Raji (cell line): Measurements from ENCODE around the gene SFT2D1.

ENCODE experiments used
- POLR2A ChIP-seq: IDR thresholded peaks from 2 replicates; pipeline ENCODE4 v1.6.1; 2011; ENCODE audit warnings: low read depth, low read length, control low read depth; ENCODE audit not compliant: insufficient read depth

The SFT2D1 gene

GRCh38 chr6:166341464-166341863 lies 881 bp downstream of the SFT2D1 start:
- TF ChIP-seq POLR2A, result no peak

GRCh38 chr6:166338854-166339253 lies 3.5 kb downstream of the SFT2D1 start:
- TF ChIP-seq POLR2A, result no peak

- no peak for TF ChIP-seq POLR2A
Observed at GRCh38 chr6:166336847-166337246, 5.5 kb downstream of the SFT2D1 start.

GRCh38 chr6:166335378-166336302 lies 6.7 kb downstream of the SFT2D1 start:
- TF ChIP-seq POLR2A, result no peak

GRCh38 chr6:166334878-166335277 lies 7.5 kb downstream of the SFT2D1 start:
- TF ChIP-seq POLR2A, result no peak

- no peak for TF ChIP-seq POLR2A
Observed at GRCh38 chr6:166333172-166333995, 9.0 kb downstream of the SFT2D1 start.

- no peak for TF ChIP-seq POLR2A
Observed at GRCh38 chr6:166331503-166332415, 10.6 kb downstream of the SFT2D1 start.

- no peak for TF ChIP-seq POLR2A
Observed at GRCh38 chr6:166330612-166331011, 11.7 kb downstream of the SFT2D1 start.

- TF ChIP-seq POLR2A, result no peak
Observed at GRCh38 chr6:166325383-166326042, 16.8 kb downstream of the SFT2D1 start.

GRCh38 chr6:166323395-166323794 lies 18.9 kb downstream of the SFT2D1 start:
- no peak for TF ChIP-seq POLR2A

- TF ChIP-seq POLR2A, result no peak
Observed at GRCh38 chr6:166318649-166319600, 23.4 kb downstream of the SFT2D1 start.

GRCh38 chr6:166318227-166318626 lies 24.1 kb downstream of the SFT2D1 start:
- TF ChIP-seq POLR2A, result no peak
